ENCODE measurements around the gene POU6F2.

The POU6F2 gene

GRCh38 chr7:39291628-39292410 lies 314.1 kb downstream of the POU6F2 start:
- no CpG with 5 or more reads among the region's 10 CpGs for WGBS (ENCODE audit: extremely low coverage, insufficient coverage, low lambda C conversion rate)
- Histone ChIP-seq H3K79me1 (ENCODE audit: low read length) (no peaks in the 10 kb centered on the region), H2BK5ac (ENCODE audit: low read length) (no peak overlapping the region), H4K5ac (ENCODE audit: low read length) (no peak overlapping the region), H3K4me3 (ENCODE audit: low read length) (no peak overlapping the region), H3K23ac (ENCODE audit: low read length) (no peak overlapping the region), H3K4ac (ENCODE audit: low read depth, low read length) (peak overlapping the region; percentile 7), H3K79me2 (ENCODE audit: control insufficient read depth, insufficient read depth, low read length) (no peaks in the 10 kb centered on the region), H2BK120ac (ENCODE audit: low read depth, low read length) (no peak overlapping the region), H4K8ac (ENCODE audit: low read depth, low read length) (no peak overlapping the region), H2AK5ac (ENCODE audit: low read length) (no peak overlapping the region), H3K9ac (ENCODE audit: low read length) (no peak overlapping the region), H3K4me1 (ENCODE audit: control insufficient read depth, low read depth, low read length) (peaks cover 4% of the 10 kb centered on the region), H3K36me3 (ENCODE audit: control insufficient read depth, insufficient read depth, low read length) (no peaks in the 10 kb centered on the region), H3K56ac (ENCODE audit: low read length) (no peak overlapping the region), H3K27ac (ENCODE audit: low read depth, low read length) (no peak overlapping the region), H3K27me3 (ENCODE audit: insufficient read depth, low read length, poor library complexity) (no peaks in the 10 kb centered on the region), H3K4me2 (ENCODE audit: low read length) (no peak overlapping the region), H2BK15ac (replicated peaks; ENCODE audit: low read depth) (no peak overlapping the region), H3K18ac (ENCODE audit: low read length) (peak overlapping the region; percentile 64)
- no peak for DNase-seq

- no peak overlapping the region for H3K23ac ChIP-seq (ENCODE audit: low read length)
- H3K9ac ChIP-seq (ENCODE audit: low read length), result no peak overlapping the region
- no peak for DNase-seq
- no peak overlapping the region for H4K5ac ChIP-seq (ENCODE audit: low read length)
- H3K36me3 ChIP-seq (ENCODE audit: control insufficient read depth, insufficient read depth, low read length), result no peaks in the 10 kb centered on the region
- peaks cover 4% of the 10 kb centered on the region for H3K4me1 ChIP-seq (ENCODE audit: control insufficient read depth, low read depth, low read length)
- H3K18ac ChIP-seq (ENCODE audit: low read length), result no peak overlapping the region
- H3K79me2 ChIP-seq (ENCODE audit: control insufficient read depth, insufficient read depth, low read length), result no peaks in the 10 kb centered on the region
- H4K8ac ChIP-seq (ENCODE audit: low read depth, low read length), result no peak overlapping the region
- no peaks in the 10 kb centered on the region for H3K27me3 ChIP-seq (ENCODE audit: insufficient read depth, low read length, poor library complexity)
- no peak overlapping the region for H2AK5ac ChIP-seq (ENCODE audit: low read length)
- no peak overlapping the region for H3K4ac ChIP-seq (ENCODE audit: low read depth, low read length)
- no CpG with 5 or more reads among the region's 26 CpGs for WGBS (ENCODE audit: extremely low coverage, insufficient coverage, low lambda C conversion rate)
- no peak overlapping the region for H2BK120ac ChIP-seq (ENCODE audit: low read depth, low read length)
- H3K4me2 ChIP-seq (ENCODE audit: low read length), result no peak overlapping the region
- no peak overlapping the region for H2BK5ac ChIP-seq (ENCODE audit: low read length)
- H3K56ac ChIP-seq (ENCODE audit: low read length), result no peak overlapping the region
- H2BK15ac ChIP-seq (replicated peaks; ENCODE audit: low read depth), result no peak overlapping the region
- H3K27ac ChIP-seq (ENCODE audit: low read depth, low read length), result no peak overlapping the region
- no peak overlapping the region for H3K4me3 ChIP-seq (ENCODE audit: low read length)
- no peaks in the 10 kb centered on the region for H3K79me1 ChIP-seq (ENCODE audit: low read length)
These were observed 315.5 kb downstream of the POU6F2 start for GRCh38 chr7:39293056-39293823.

DNA sequence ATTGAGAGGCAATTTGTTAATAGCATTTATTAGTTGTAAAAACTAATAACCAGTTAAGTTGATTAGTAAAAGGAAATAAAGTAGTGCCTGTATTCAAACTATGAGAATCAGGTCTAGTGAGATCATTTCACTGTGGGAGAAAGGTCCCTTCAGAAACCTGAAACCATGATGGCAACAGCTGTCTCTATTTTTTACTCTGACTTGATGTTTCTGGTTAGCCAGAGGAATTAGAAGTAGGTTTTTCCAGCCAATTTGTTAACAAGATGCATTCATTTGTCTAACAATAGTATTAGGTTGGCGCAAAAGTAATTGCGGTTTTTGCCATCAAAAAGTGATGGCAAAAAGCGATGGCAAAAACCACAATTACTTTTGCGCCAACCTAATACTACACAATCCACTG lies 316.3 kb downstream of the POU6F2 start:
- H4K8ac ChIP-seq (ENCODE audit: low read depth, low read length), result no peak overlapping the region
- no CpG with 5 or more reads among the region's 4 CpGs for WGBS (ENCODE audit: extremely low coverage, insufficient coverage, low lambda C conversion rate)
- H3K4me2 ChIP-seq (ENCODE audit: low read length), result no peak overlapping the region
- H3K4me3 ChIP-seq (ENCODE audit: low read length), result no peak overlapping the region
- H3K4ac ChIP-seq (ENCODE audit: low read depth, low read length), result no peak overlapping the region
- no peak overlapping the region for H3K9ac ChIP-seq (ENCODE audit: low read length)
- no peak overlapping the region for H3K18ac ChIP-seq (ENCODE audit: low read length)
- no peak overlapping the region for H3K23ac ChIP-seq (ENCODE audit: low read length)
- no peak overlapping the region for H2BK15ac ChIP-seq (replicated peaks; ENCODE audit: low read depth)
- H3K27me3 ChIP-seq (ENCODE audit: insufficient read depth, low read length, poor library complexity), result no peaks in the 10 kb centered on the region
- H2AK5ac ChIP-seq (ENCODE audit: low read length), result no peak overlapping the region
- H3K27ac ChIP-seq (ENCODE audit: low read depth, low read length), result no peak overlapping the region
- no peaks in the 10 kb centered on the region for H3K79me1 ChIP-seq (ENCODE audit: low read length)
- H3K79me2 ChIP-seq (ENCODE audit: control insufficient read depth, insufficient read depth, low read length), result no peaks in the 10 kb centered on the region
- H2BK5ac ChIP-seq (ENCODE audit: low read length), result no peak overlapping the region
- no peak overlapping the region for H2BK120ac ChIP-seq (ENCODE audit: low read depth, low read length)
- peaks cover 4% of the 10 kb centered on the region for H3K4me1 ChIP-seq (ENCODE audit: control insufficient read depth, low read depth, low read length)
- H3K36me3 ChIP-seq (ENCODE audit: control insufficient read depth, insufficient read depth, low read length), result no peaks in the 10 kb centered on the region
- H4K5ac ChIP-seq (ENCODE audit: low read length), result no peak overlapping the region
- H3K56ac ChIP-seq (ENCODE audit: low read length), result no peak overlapping the region
- DNase-seq, result no peak

- no peaks in the 10 kb centered on the region for H3K79me1 ChIP-seq (ENCODE audit: low read length)
- H2BK15ac ChIP-seq (replicated peaks; ENCODE audit: low read depth), result no peak overlapping the region
- H3K9ac ChIP-seq (ENCODE audit: low read length), result no peak overlapping the region
- no peak overlapping the region for H4K5ac ChIP-seq (ENCODE audit: low read length)
- no peak overlapping the region for H3K56ac ChIP-seq (ENCODE audit: low read length)
- no peak overlapping the region for H4K8ac ChIP-seq (ENCODE audit: low read depth, low read length)
- no peaks in the 10 kb centered on the region for H3K27me3 ChIP-seq (ENCODE audit: insufficient read depth, low read length, poor library complexity)
- H2AK5ac ChIP-seq (ENCODE audit: low read length), result no peak overlapping the region
- no peak overlapping the region for H3K4ac ChIP-seq (ENCODE audit: low read depth, low read length)
- no peak overlapping the region for H3K23ac ChIP-seq (ENCODE audit: low read length)
- DNase-seq, result no peak
- H3K36me3 ChIP-seq (ENCODE audit: control insufficient read depth, insufficient read depth, low read length), result no peaks in the 10 kb centered on the region
- H3K4me1 ChIP-seq (ENCODE audit: control insufficient read depth, low read depth, low read length), result peaks cover 4% of the 10 kb centered on the region
- no peak overlapping the region for H2BK120ac ChIP-seq (ENCODE audit: low read depth, low read length)
- H3K18ac ChIP-seq (ENCODE audit: low read length), result no peak overlapping the region
- H3K4me2 ChIP-seq (ENCODE audit: low read length), result no peak overlapping the region
- no peak overlapping the region for H2BK5ac ChIP-seq (ENCODE audit: low read length)
- H3K27ac ChIP-seq (ENCODE audit: low read depth, low read length), result no peak overlapping the region
- H3K79me2 ChIP-seq (ENCODE audit: control insufficient read depth, insufficient read depth, low read length), result no peaks in the 10 kb centered on the region
- no peak overlapping the region for H3K4me3 ChIP-seq (ENCODE audit: low read length)
These were observed 318.1 kb downstream of the POU6F2 start for GRCh38 chr7:39295796-39296195.

GRCh38 chr7:39299695-39300094 lies 322.0 kb downstream of the POU6F2 start:
- Histone ChIP-seq H2AK5ac (ENCODE audit: low read length) (no peak overlapping the region), H4K5ac (ENCODE audit: low read length) (no peak overlapping the region), H3K27ac (ENCODE audit: low read depth, low read length) (no peak overlapping the region), H3K79me2 (ENCODE audit: control insufficient read depth, insufficient read depth, low read length) (no peaks in the 10 kb centered on the region), H2BK5ac (ENCODE audit: low read length) (no peak overlapping the region), H3K4ac (ENCODE audit: low read depth, low read length) (no peak overlapping the region), H3K36me3 (ENCODE audit: control insufficient read depth, insufficient read depth, low read length) (no peaks in the 10 kb centered on the region), H3K4me3 (ENCODE audit: low read length) (no peak overlapping the region), H3K79me1 (ENCODE audit: low read length) (no peaks in the 10 kb centered on the region), H4K8ac (ENCODE audit: low read depth, low read length) (no peak overlapping the region), H3K27me3 (ENCODE audit: insufficient read depth, low read length, poor library complexity) (no peaks in the 10 kb centered on the region), H3K23ac (ENCODE audit: low read length) (no peak overlapping the region), H2BK15ac (replicated peaks; ENCODE audit: low read depth) (no peak overlapping the region), H3K18ac (ENCODE audit: low read length) (no peak overlapping the region), H3K4me2 (ENCODE audit: low read length) (no peak overlapping the region), H2BK120ac (ENCODE audit: low read depth, low read length) (no peak overlapping the region), H3K4me1 (ENCODE audit: control insufficient read depth, low read depth, low read length) (no peaks in the 10 kb centered on the region), H3K56ac (ENCODE audit: low read length) (no peak overlapping the region), H3K9ac (ENCODE audit: low read length) (no peak overlapping the region)
- no CpG with 5 or more reads among the region's 6 CpGs for WGBS (ENCODE audit: extremely low coverage, insufficient coverage, low lambda C conversion rate)
- peak; percentile 49 for DNase-seq
